ENCODE data around the gene SCARB1.

SCARB1 gene

GRCh38 chr12:124834822-124835221 is 28.8 kb downstream of the SCARB1 start:
- Mint-ChIP-seq H3K27me3 (no peaks in the 10 kb centered on the region), H3K27ac (no peak overlapping the region), H3K36me3 (ENCODE audit: low read depth) (peaks cover 93% of the 10 kb centered on the region), H3K4me1 (ENCODE audit: low read depth) (peaks cover 37% of the 10 kb centered on the region), H3K9me3 (no peaks in the 10 kb centered on the region), H3K4me3 (no peak overlapping the region)
- intact Hi-C loops (cut with micrococcal nuclease): no loop called here

GRCh38 chr12:124833693-124834122 is 30.0 kb downstream of the SCARB1 start:
- Mint-ChIP-seq H3K36me3 (ENCODE audit: low read depth) (peaks cover 93% of the 10 kb centered on the region), H3K9me3 (no peaks in the 10 kb centered on the region), H3K27me3 (no peaks in the 10 kb centered on the region), H3K4me1 (ENCODE audit: low read depth) (peaks cover 39% of the 10 kb centered on the region), H3K4me3 (no peak overlapping the region), H3K27ac (no peak overlapping the region)
- intact Hi-C loops (cut with micrococcal nuclease): no loop called here

DNA sequence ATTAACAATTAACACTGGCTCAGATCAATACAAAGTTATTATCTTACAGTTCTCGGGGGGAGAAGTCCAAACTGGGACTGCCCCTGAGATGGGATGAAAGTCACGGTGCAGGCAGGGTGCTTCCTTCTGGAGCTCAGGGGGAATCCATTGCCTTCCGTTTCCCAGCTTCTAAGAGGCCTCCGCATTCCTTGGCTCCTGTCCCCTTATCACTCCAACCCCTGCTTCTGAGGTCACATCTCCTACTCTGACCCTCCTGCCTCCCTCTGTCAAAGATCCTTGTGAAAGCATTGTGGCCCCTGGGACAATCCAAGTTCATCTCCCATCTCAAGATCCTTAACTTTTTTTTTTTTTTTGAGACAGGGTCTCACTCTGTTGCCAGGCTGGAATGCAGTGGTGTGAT is 30.8 kb downstream of the SCARB1 start:
- no peak overlapping the region for H3K27ac Mint-ChIP-seq
- no peak overlapping the region for H3K4me3 Mint-ChIP-seq

DNA sequence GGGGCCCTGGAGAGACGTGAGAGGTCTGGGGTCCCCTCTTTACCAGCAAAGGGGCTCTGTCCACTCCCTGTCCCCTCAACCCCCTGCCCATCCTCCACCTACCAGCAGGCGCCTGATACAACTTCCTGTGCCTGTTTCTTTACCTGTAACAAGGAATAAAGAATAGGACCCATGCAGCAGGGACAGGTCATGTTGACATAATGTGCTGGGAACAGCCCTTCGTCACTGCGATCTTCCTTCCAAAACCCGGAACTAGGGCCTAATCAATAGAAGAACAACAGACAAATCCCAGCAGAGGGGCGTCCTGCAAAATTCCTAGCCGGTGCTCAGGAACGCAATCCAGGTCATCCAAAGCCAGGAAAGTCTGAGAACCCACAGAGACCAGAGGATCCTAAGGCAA is 32.1 kb downstream of the SCARB1 start:
- no peaks in the 10 kb centered on the region for H3K9me3 Mint-ChIP-seq
- H3K4me3 Mint-ChIP-seq: no peak overlapping the region
- intact Hi-C loops (cut with micrococcal nuclease): no loop called here
- peaks cover 97% of the 10 kb centered on the region for H3K36me3 Mint-ChIP-seq (ENCODE audit: low read depth)
- peaks cover 48% of the 10 kb centered on the region for H3K4me1 Mint-ChIP-seq (ENCODE audit: low read depth)
- no peak overlapping the region for H3K27ac Mint-ChIP-seq
- H3K27me3 Mint-ChIP-seq: no peaks in the 10 kb centered on the region

More for the DNA sequence above, 30.8 kb downstream of the SCARB1 start:
- peaks cover 48% of the 10 kb centered on the region for H3K4me1 Mint-ChIP-seq (ENCODE audit: low read depth)
- H3K36me3 Mint-ChIP-seq (ENCODE audit: low read depth): peaks cover 94% of the 10 kb centered on the region
- intact Hi-C loops (cut with micrococcal nuclease): no loop called here
- H3K27me3 Mint-ChIP-seq: no peaks in the 10 kb centered on the region
- no peaks in the 10 kb centered on the region for H3K9me3 Mint-ChIP-seq

- H3K27ac Mint-ChIP-seq: no peak overlapping the region
- intact Hi-C loops (cut with micrococcal nuclease): no loop called here
- no peaks in the 10 kb centered on the region for H3K9me3 Mint-ChIP-seq
- H3K27me3 Mint-ChIP-seq: no peaks in the 10 kb centered on the region
- no peak overlapping the region for H3K4me3 Mint-ChIP-seq
- H3K4me1 Mint-ChIP-seq (ENCODE audit: low read depth): peaks cover 48% of the 10 kb centered on the region
- H3K36me3 Mint-ChIP-seq (ENCODE audit: low read depth): peaks cover 93% of the 10 kb centered on the region
Observed at GRCh38 chr12:124830306-124830705, 33.4 kb downstream of the SCARB1 start.

DNA sequence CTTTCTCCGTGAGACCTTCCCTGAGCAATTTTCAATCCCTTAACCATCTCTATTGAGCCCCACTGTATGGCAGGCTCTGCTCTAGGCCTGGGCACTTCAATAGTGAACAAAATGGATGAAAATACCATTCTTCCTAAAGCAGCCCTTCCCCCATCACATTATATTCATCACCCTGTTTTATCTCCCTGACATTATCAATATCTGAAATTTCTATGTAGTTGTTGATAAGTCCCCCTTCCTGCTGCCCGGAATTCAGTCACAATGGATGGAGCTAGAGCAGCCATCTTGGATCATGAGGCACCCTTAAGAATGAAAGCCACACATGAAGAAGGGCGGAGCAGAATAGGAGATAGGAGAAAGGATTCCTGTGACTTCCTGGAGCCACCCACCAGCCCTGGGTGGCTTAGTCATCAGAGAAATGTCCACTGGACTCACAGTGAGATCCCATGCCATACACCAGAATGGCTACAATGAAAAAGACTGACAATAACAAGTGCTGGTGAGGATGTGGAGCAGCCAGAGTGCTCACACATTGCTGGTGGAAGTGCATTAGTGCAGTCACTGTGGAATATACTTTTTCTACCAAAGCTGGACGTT is 33.9 kb downstream of the SCARB1 start:
- Mint-ChIP-seq H3K27me3 (no peaks in the 10 kb centered on the region), H3K4me3 (no peak overlapping the region), H3K36me3 (ENCODE audit: low read depth) (peaks cover 93% of the 10 kb centered on the region), H3K4me1 (ENCODE audit: low read depth) (peaks cover 48% of the 10 kb centered on the region), H3K27ac (no peak overlapping the region), H3K9me3 (no peaks in the 10 kb centered on the region)
- intact Hi-C loops (cut with micrococcal nuclease): no loop called here

DNA sequence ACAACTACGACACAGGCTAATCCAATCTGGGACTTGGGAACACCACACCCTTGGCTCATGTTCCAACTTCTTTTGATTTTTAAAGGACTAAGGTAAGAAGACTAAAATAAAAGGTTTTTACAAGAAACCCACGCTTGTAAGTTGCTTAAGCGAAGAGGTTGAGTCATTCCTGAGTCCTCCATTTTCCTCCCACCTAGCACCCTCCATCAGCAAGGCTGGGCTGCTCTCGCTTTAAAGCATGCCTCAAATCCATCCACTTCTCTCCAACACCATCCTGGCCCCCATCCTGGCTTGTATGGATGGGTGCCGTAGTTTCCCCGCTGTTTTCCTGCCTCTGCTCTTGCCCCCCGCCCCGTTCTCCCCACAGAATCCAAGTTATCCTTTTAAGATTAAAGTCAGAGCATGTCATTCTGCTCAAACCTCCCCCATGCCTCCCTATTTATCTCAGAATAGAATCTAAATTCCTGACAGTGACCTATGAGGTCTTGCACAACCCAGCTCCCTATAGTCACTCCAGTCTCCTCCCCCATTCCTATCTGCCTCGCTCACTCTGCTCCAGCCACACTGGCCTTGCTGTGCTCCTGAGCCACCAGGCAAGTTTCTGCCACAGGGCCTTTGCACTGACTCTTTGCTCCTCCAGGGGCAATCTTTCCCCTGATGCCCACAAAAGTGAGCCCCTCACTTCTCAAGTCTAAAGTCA is 34.5 kb downstream of the SCARB1 start:
- Mint-ChIP-seq H3K36me3 (ENCODE audit: low read depth) (peaks cover 93% of the 10 kb centered on the region), H3K27ac (no peak overlapping the region), H3K27me3 (no peaks in the 10 kb centered on the region), H3K4me1 (ENCODE audit: low read depth) (peaks cover 52% of the 10 kb centered on the region), H3K9me3 (no peaks in the 10 kb centered on the region), H3K4me3 (no peak overlapping the region)
- intact Hi-C loops (cut with micrococcal nuclease): no loop called here

- H3K4me3 Mint-ChIP-seq: no peak overlapping the region
- H3K36me3 Mint-ChIP-seq (ENCODE audit: low read depth): peaks cover 93% of the 10 kb centered on the region
- intact Hi-C loops (cut with micrococcal nuclease): no loop called here
- no peaks in the 10 kb centered on the region for H3K27me3 Mint-ChIP-seq
- peak overlapping the region; percentile 6 for H3K27ac Mint-ChIP-seq
- H3K9me3 Mint-ChIP-seq: no peaks in the 10 kb centered on the region
- H3K4me1 Mint-ChIP-seq (ENCODE audit: low read depth): peaks cover 59% of the 10 kb centered on the region
Observed at GRCh38 chr12:124828264-124829007, 35.2 kb downstream of the SCARB1 start.

DNA sequence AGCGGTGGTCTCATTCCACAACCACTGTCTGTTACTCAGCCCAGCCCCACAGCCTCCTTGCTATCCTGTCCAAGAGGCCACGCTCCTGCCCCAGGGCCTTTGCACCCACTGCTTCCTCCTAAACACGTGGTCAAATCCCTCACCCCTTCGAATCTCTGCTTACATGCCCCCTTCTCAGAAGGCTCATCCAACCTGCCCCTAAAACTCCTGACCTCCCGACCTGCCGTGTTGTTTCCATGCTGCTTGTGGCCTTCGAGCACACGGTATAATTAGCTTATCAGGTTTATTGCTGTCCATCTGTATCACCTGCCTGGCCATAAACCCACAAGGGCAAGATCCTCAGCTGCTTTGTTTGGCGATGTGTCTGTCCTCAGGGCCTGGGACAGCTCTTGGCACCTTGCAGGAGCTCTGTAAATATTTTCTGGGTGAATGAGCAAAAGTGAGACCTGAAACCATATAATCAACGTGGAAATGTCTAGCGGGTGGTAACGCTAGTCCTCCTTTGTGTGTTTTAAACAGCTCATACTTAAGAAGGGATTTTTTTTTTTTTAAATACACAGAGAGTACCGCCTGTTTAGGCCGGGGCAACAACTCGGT is 36.0 kb downstream of the SCARB1 start:
- Mint-ChIP-seq H3K4me1 (ENCODE audit: low read depth) (peaks cover 56% of the 10 kb centered on the region), H3K4me3 (no peak overlapping the region), H3K9me3 (no peaks in the 10 kb centered on the region), H3K27ac (no peak overlapping the region), H3K36me3 (ENCODE audit: low read depth) (peaks cover 92% of the 10 kb centered on the region), H3K27me3 (no peaks in the 10 kb centered on the region)
- intact Hi-C loops (cut with micrococcal nuclease): no loop called here

DNA sequence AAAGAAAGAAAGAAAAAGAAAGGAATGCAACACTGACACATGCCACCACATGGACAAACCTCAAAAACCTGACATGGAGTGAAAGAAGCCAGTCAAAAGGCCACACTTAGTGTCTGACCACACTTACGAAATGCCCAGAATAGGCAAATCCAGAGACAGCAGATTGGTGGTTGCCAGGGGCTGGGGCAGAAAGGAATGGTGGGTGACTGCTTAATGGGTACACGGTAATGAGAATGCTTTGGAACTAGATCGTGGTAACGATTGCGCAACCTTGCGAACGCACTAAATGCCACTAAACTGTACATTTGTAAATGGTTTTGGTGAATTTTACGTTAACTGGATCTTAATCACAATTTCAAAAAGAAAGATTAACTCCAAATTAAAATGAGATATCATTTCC is 39.5 kb downstream of the SCARB1 start:
- Mint-ChIP-seq H3K4me1 (ENCODE audit: low read depth) (peaks cover 57% of the 10 kb centered on the region), H3K27me3 (no peaks in the 10 kb centered on the region), H3K9me3 (no peaks in the 10 kb centered on the region), H3K4me3 (no peak overlapping the region), H3K27ac (no peak overlapping the region), H3K36me3 (ENCODE audit: low read depth) (peaks cover 95% of the 10 kb centered on the region)
- intact Hi-C loops (cut with micrococcal nuclease): no loop called here

DNA sequence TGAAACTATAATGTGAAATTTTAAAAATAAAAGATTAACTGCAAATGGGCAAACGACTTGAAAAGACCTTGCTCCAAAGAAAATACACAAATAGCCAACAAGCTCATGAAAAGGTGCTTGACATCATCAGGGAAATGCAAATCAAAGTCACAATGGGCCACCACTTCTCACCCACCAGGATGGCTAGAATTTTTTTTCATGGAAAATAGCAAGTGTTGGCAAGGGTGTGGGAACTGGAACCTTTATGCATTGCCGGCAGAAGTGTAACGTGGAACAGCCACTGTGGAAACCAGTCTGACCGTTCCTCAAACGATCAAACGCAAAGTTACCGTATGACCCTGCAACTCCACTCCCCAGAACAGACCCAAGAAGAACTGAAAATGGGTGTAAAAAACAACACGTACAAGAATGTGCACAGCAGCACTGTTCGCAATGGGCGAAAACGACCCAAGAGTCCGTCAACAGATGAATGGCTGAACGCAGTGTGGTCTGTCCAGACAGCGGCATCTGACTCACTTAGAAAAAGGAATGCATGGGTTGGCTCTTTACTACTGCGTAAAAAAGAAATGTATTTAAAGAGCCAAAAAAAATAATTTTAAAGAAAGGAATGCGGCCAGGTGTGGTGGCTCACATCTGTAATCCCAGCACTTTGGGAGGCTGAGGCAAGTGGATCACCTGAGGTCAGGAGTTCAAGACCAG is 40.2 kb downstream of the SCARB1 start:
- intact Hi-C loops (cut with micrococcal nuclease): no loop called here
- no peak overlapping the region for H3K27ac Mint-ChIP-seq
- peaks cover 51% of the 10 kb centered on the region for H3K4me1 Mint-ChIP-seq (ENCODE audit: low read depth)
- H3K27me3 Mint-ChIP-seq: no peaks in the 10 kb centered on the region
- H3K36me3 Mint-ChIP-seq (ENCODE audit: low read depth): peaks cover 93% of the 10 kb centered on the region
- no peaks in the 10 kb centered on the region for H3K9me3 Mint-ChIP-seq
- no peak overlapping the region for H3K4me3 Mint-ChIP-seq

DNA sequence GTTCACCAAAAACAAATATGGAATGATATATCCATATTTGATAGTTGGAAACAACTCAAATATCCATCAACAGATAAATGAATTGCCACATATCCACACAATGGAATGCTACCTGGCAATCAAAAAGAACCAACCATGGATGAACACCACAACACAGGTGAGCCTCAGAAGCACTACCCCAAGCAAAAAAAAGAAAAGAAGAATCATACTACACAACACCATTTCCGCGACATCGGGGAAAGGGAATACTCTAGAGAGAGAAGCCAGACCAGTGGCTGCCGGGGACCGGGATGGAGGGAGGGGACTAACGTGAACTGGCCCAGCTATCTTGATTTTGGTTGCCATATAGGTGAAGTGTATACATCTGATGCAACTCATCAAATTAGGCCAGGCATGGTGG is 41.4 kb downstream of the SCARB1 start:
- intact Hi-C loops (cut with micrococcal nuclease): no loop called here
- H3K36me3 Mint-ChIP-seq (ENCODE audit: low read depth): peaks cover 92% of the 10 kb centered on the region
- no peaks in the 10 kb centered on the region for H3K9me3 Mint-ChIP-seq
- H3K27me3 Mint-ChIP-seq: no peaks in the 10 kb centered on the region
- H3K4me3 Mint-ChIP-seq: no peak overlapping the region
- H3K27ac Mint-ChIP-seq: no peak overlapping the region
- H3K4me1 Mint-ChIP-seq (ENCODE audit: low read depth): peaks cover 50% of the 10 kb centered on the region

GRCh38 chr12:124821252-124822200 is 42.1 kb downstream of the SCARB1 start:
- Mint-ChIP-seq H3K27ac (no peak overlapping the region), H3K27me3 (no peaks in the 10 kb centered on the region), H3K9me3 (no peaks in the 10 kb centered on the region), H3K36me3 (ENCODE audit: low read depth) (peaks cover 93% of the 10 kb centered on the region), H3K4me1 (ENCODE audit: low read depth) (peaks cover 57% of the 10 kb centered on the region), H3K4me3 (no peak overlapping the region)
- intact Hi-C loops (cut with micrococcal nuclease): no loop called here
